Panc1 (cell line): ENCODE measurements around the gene GREB1. TPM values are rescaled to one million over a fixed set of nuclear protein-coding genes. Genes with fewer than 3 reads are reported as not detected.

Source experiments
- ATAC-seq: fragments of 200-7000 bp; cut with Tn5 transposase; 2 replicates; pipeline ENCODE4 v1.9.1; 2020; ENCODE audit warnings: mild to moderate bottlenecking, moderate library complexity
- BruUV-seq: library from RNA; stranded (reverse); fragments of 400-500 nt; replicated peaks from 2 replicates; lab custom pipeline; 2021; lab: Mats Ljungman, UMichigan
- CTCF ChIA-PET: fragments of 300-600 bp; sonication (Branson Sonifier 250); formaldehyde crosslinking; loops from one replicate; lab custom pipeline; 2022; ENCODE audit warnings: antibody characterized with exemption; lab: Charles Lee
- POLR2A ChIA-PET: fragments of 300-600 bp; sonication (Branson Sonifier 250); formaldehyde crosslinking; loops from one replicate; lab custom pipeline; 2022; ENCODE audit warnings: antibody characterized with exemption; lab: Charles Lee
- DNase-seq: peaks from one replicate; pipeline ENCODE4 v3.0.0-alpha.2; 2010; ENCODE audit warnings: low read depth, low spot score
- H3K27ac ChIP-seq: 2 replicates; pipeline ENCODE4 v1.5.1; 2011; ENCODE audit warnings: mild to moderate bottlenecking, low read length, inconsistent platforms
- H3K27me3 ChIP-seq: fragments of 200-500 bp; sonication (Bioruptor generic); 2 replicates; pipeline ENCODE4 v1.6.0; 2014; ENCODE audit warnings: low read length, inconsistent platforms; ENCODE audit not compliant: control insufficient read depth, insufficient read depth
- H3K36me3 ChIP-seq: fragments of 200-500 bp; sonication (Bioruptor generic); 2 replicates; pipeline ENCODE4 v1.5.1; 2014; ENCODE audit warnings: inconsistent platforms, mild to moderate bottlenecking, low read length, moderate library complexity; ENCODE audit not compliant: control insufficient read depth, insufficient read depth
- H3K4me1 ChIP-seq: 2 replicates; pipeline ENCODE4 v1.5.1; 2011; ENCODE audit warnings: inconsistent platforms, mild to moderate bottlenecking, low read length, moderate library complexity; ENCODE audit not compliant: control insufficient read depth, insufficient read depth
- H3K4me3 ChIP-seq, 2 experiments: 2 replicates each; pipeline ENCODE4 v1.5.1; 2011 to 2012; ENCODE audit warnings: low read depth in 2 of 2, low read length in 2 of 2, mild to moderate bottlenecking in 2 of 2, inconsistent platforms in 1 of 2, moderate library complexity in 1 of 2
- H3K9me3 ChIP-seq: fragments of 200-500 bp; sonication (Bioruptor generic); 2 replicates; pipeline ENCODE4 v1.5.1; 2014; ENCODE audit warnings: low read depth, mild to moderate bottlenecking, inconsistent platforms, low read length, moderate library complexity; ENCODE audit not compliant: control insufficient read depth, insufficient read depth
- CTCF ChIP-seq: fragments of 450-650 bp; IDR thresholded peaks from 2 replicates; pipeline ENCODE4 v1.5.1; 2017; ENCODE audit warnings: mild to moderate bottlenecking
- POLR2AphosphoS5 ChIP-seq: IDR thresholded peaks from 2 replicates; pipeline ENCODE4 v1.6.1; 2012; ENCODE audit warnings: mild to moderate bottlenecking, low read depth, low read length, moderate library complexity
- REST ChIP-seq, 2 experiments: IDR thresholded peaks; 2 replicates each; pipeline ENCODE4 v1.6.1; 2011 to 2012; ENCODE audit warnings: low read depth in 2 of 2, control low read depth in 1 of 2, low read length in 1 of 2, mild to moderate bottlenecking in 1 of 2, moderate library complexity in 1 of 2; ENCODE audit not compliant: insufficient read depth in 1 of 2
- SIN3A ChIP-seq: IDR thresholded peaks from 2 replicates; pipeline ENCODE4 v1.6.1; 2012; ENCODE audit warnings: low read depth, mild to moderate bottlenecking, low read length, moderate library complexity, borderline replicate concordance; ENCODE audit not compliant: insufficient read depth
- TCF7L2 ChIP-seq: IDR thresholded peaks from 2 replicates; pipeline ENCODE4 v1.6.1; 2011; ENCODE audit warnings: mild to moderate bottlenecking, low read depth, low read length, inconsistent platforms
- in situ Hi-C: cut with HindIII; loops from 2 replicates; pipeline ENCODE4 v1.10.0; 2016; ENCODE audit warnings: low sequenced_read_pairs, low pct_unique_long_range_greater_than_20kb
- intact Hi-C: fragments of 100-400 bp; cut with micrococcal nuclease; formaldehyde crosslinking; loops from one replicate; pipeline ENCODE4 v1.10.0; 2022; ENCODE audit not compliant: unreplicated experiment
- total RNA-seq: library from RNA; stranded (reverse); gene quantifications from one replicate; pipeline ENCODE4 v1.2.1, GENCODE V29; 2021; ENCODE audit not compliant: unreplicated experiment

GREB1 gene
- total RNA-seq, 1 experiment from 2014 or later = 0.90 TPM

GRCh38 chr2:11669454-11670291, 135.8 kb downstream of the GREB1 start, which contains the start of gene NTSR2:
TSS of gene NTSR2 (minus strand) at chr2:11670195. CDS start at chr2:11670129, 66 bp downstream.
- CTCF ChIA-PET = no interaction called here
- in situ Hi-C loops = no loop called here
- H3K4me3 ChIP-seq = peak within 1 kb of the TSS; percentile 9 to 37; a peak in 2 of 4 replicates
- intact Hi-C loops = no loop called here
- ATAC-seq (peak; percentile 88), DNase-seq (no peak)
- TF ChIP-seq REST (IDR thresholded peaks at IDR 0.05; ENCODE audit: insufficient read depth in 1 of 2, low read depth in 2 of 2, low read length in 1 of 2) (peak; percentile 93 to 99), SIN3A (no peak), TCF7L2 (no peak), POLR2AphosphoS5 (no peak), CTCF (no peak)
- H3K27ac ChIP-seq = no peak within 1 kb of the TSS
- H3K27me3 ChIP-seq = peaks cover 7% of the 10 kb centered on the region; the same call in 1 of the 2 replicates
- H3K36me3 ChIP-seq = no peaks in the 10 kb centered on the region
- H3K4me1 ChIP-seq = no peaks in the 10 kb centered on the region
- H3K9me3 ChIP-seq = no peaks in the 10 kb centered on the region
- POLR2A ChIA-PET = no interaction called here
- BruUV-seq = no TSS peak

GRCh38 chr2:11672407-11672806, 138.6 kb downstream of the GREB1 start:
- Histone ChIP-seq H3K4me1 (no peaks in the 10 kb centered on the region; the same call in 1 of the 2 replicates), H3K4me3 (no peak overlapping the region), H3K27ac (no peak overlapping the region), H3K9me3 (no peaks in the 10 kb centered on the region), H3K27me3 (peaks cover 9% of the 10 kb centered on the region; the same call in 1 of the 2 replicates), H3K36me3 (no peaks in the 10 kb centered on the region)
- ATAC-seq = no peak
- ChIA-PET CTCF (interaction anchor here (0.6 to 0.7 kb wide), 2 partner anchors 81 to 946 kb away, joined by 3 read pairs; no protein-coding TSS in a partner anchor), POLR2A (interaction anchor here (0.7 kb wide), 1 partner anchor 39 kb away, joined by 3 read pairs; no protein-coding TSS in a partner anchor)
- TF ChIP-seq POLR2AphosphoS5 (no peak), REST (IDR thresholded peaks at IDR 0.05; ENCODE audit: insufficient read depth in 1 of 2, low read depth in 2 of 2, low read length in 1 of 2) (no peak), SIN3A (no peak), CTCF (no peak), TCF7L2 (no peak)
- BruUV-seq = no TSS peak
- DNase-seq = no peak
- intact Hi-C loops = no loop called here
- in situ Hi-C loops = no loop called here
